Spleen (tissue), 7 donors: ENCODE data around the gene TTC36.

Source experiments
- CTCF ChIP-seq, 11 experiments: fragments of 200-600 bp in 7 of 11; fragments of 450-650 bp in 4 of 11; sonication (generic) in 4 of 11; IDR thresholded peaks in 8 of 11; conservative IDR thresholded peaks in 3 of 11; 1 replicate in 7 of 11; 2 replicates in 4 of 11; pipeline versions ENCODE4 v1.4.0 to v1.8.0; 2016 to 2021; ENCODE audit warnings: antibody characterized with exemption in 11 of 11, inconsistent platforms in 4 of 11, mild to moderate bottlenecking in 1 of 11
- POLR2A ChIP-seq, 3 donors: fragments of 450-650 bp; IDR thresholded peaks; one replicate each; pipeline ENCODE4 v1.5.1; 2017; ENCODE audit warnings: antibody characterized with exemption in 3 of 3, mild to moderate bottlenecking in 1 of 3
- POLR2AphosphoS5 ChIP-seq, 3 donors: sonication (generic); formaldehyde crosslinking; IDR thresholded peaks; one replicate each; pipeline ENCODE4 v1.5.1; 2017; ENCODE audit warnings: antibody characterized with exemption in 3 of 3
- donor health status: DM: no; HTN: no; CAD: no; lungs with moderate emphysema.
- donor health status: DM: no; HTN: no; CAD: no.
- donor health status: DM: no; HTN: no; CAD: no.

GRCh38 chr11:118552341-118552740 is 25.1 kb downstream of the TTC36 start:
- TF ChIP-seq CTCF (IDR thresholded peaks at IDR 0.05 in 8 of 11, conservative IDR thresholded peaks at IDR 0.05 in 3 of 11) (no peak), POLR2A (IDR thresholded peaks at IDR 0.05) (no peak), POLR2AphosphoS5 (IDR thresholded peaks at IDR 0.05) (no peak)
